HUES6 (cell line): Measurements from ENCODE around the gene CIRBP.

Source experiments
- H3K27ac ChIP-seq: 2 replicates; pipeline ENCODE4 v1.7.0; 2013; ENCODE audit warnings: low read depth, mild to moderate bottlenecking, low read length, inconsistent platforms
- H3K27me3 ChIP-seq: 2 replicates; pipeline ENCODE4 v1.6.1; 2013; ENCODE audit warnings: low read length; ENCODE audit not compliant: control insufficient read depth, insufficient read depth
- H3K36me3 ChIP-seq: 2 replicates; pipeline ENCODE4 v1.6.1; 2013; ENCODE audit warnings: low read length; ENCODE audit not compliant: control insufficient read depth, insufficient read depth
- H3K4me1 ChIP-seq: 2 replicates; pipeline ENCODE4 v1.6.1; 2013; ENCODE audit warnings: low read length; ENCODE audit not compliant: control insufficient read depth, insufficient read depth
- H3K4me3 ChIP-seq: 2 replicates; pipeline ENCODE4 v1.5.1; 2013; ENCODE audit warnings: low read depth, low read length
- H3K9ac ChIP-seq: one replicate; pipeline ENCODE4 v1.6.1; 2013; ENCODE audit warnings: mild to moderate bottlenecking, low read length
- H3K9me3 ChIP-seq: 2 replicates; pipeline ENCODE4 v1.6.1; 2013; ENCODE audit warnings: low read depth, low read length; ENCODE audit not compliant: control insufficient read depth, insufficient read depth

CIRBP gene

GRCh38 chr19:1231729-1232637 is 37.1 kb upstream of the CIRBP start:
- Histone ChIP-seq H3K27me3 (no peaks in the 10 kb centered on the region), H3K9ac (no peak overlapping the region), H3K4me3 (no peak overlapping the region), H3K9me3 (no peaks in the 10 kb centered on the region), H3K4me1 (peaks cover 5% of the 10 kb centered on the region; the same call in 1 of the 2 replicates), H3K36me3 (peaks cover 53% of the 10 kb centered on the region), H3K27ac (no peak overlapping the region)

GRCh38 chr19:1232652-1233072 is 36.5 kb upstream of the CIRBP start:
- H3K27me3 ChIP-seq = no peaks in the 10 kb centered on the region
- H3K9ac ChIP-seq = no peak overlapping the region
- H3K27ac ChIP-seq = no peak overlapping the region
- no peaks in the 10 kb centered on the region for H3K9me3 ChIP-seq
- no peak overlapping the region for H3K4me3 ChIP-seq
- peaks cover 5% of the 10 kb centered on the region; the same call in 1 of the 2 replicates for H3K4me1 ChIP-seq
- peaks cover 49% of the 10 kb centered on the region for H3K36me3 ChIP-seq

- Histone ChIP-seq H3K27ac (no peak overlapping the region), H3K36me3 (peaks cover 47% of the 10 kb centered on the region), H3K4me1 (peaks cover 5% of the 10 kb centered on the region; the same call in 1 of the 2 replicates), H3K27me3 (no peaks in the 10 kb centered on the region), H3K4me3 (no peak overlapping the region), H3K9me3 (no peaks in the 10 kb centered on the region), H3K9ac (no peak overlapping the region)
Observed at GRCh38 chr19:1233115-1233667, 35.9 kb upstream of the CIRBP start.

GRCh38 chr19:1234051-1234954 is 34.8 kb upstream of the CIRBP start:
- peaks cover 5% of the 10 kb centered on the region; the same call in 1 of the 2 replicates for H3K4me1 ChIP-seq
- H3K27me3 ChIP-seq = no peaks in the 10 kb centered on the region
- H3K36me3 ChIP-seq = peaks cover 46% of the 10 kb centered on the region
- no peak overlapping the region for H3K9ac ChIP-seq
- H3K4me3 ChIP-seq = no peak overlapping the region
- H3K9me3 ChIP-seq = no peaks in the 10 kb centered on the region
- no peak overlapping the region for H3K27ac ChIP-seq

GRCh38 chr19:1234955-1235380 is 34.2 kb upstream of the CIRBP start:
- H3K27me3 ChIP-seq = no peaks in the 10 kb centered on the region
- no peaks in the 10 kb centered on the region for H3K9me3 ChIP-seq
- H3K9ac ChIP-seq = no peak overlapping the region
- no peak overlapping the region for H3K27ac ChIP-seq
- H3K4me1 ChIP-seq = peaks cover 11% of the 10 kb centered on the region
- H3K36me3 ChIP-seq = peaks cover 46% of the 10 kb centered on the region
- H3K4me3 ChIP-seq = no peak overlapping the region

GRCh38 chr19:1235625-1236538 is 33.2 kb upstream of the CIRBP start:
- Histone ChIP-seq H3K36me3 (peaks cover 42% of the 10 kb centered on the region), H3K27me3 (no peaks in the 10 kb centered on the region), H3K9ac (peak overlapping the region; percentile 46)

GRCh38 chr19:1236576-1236975 is 32.6 kb upstream of the CIRBP start:
- peaks cover 12% of the 10 kb centered on the region for H3K4me1 ChIP-seq
- H3K9ac ChIP-seq = peak overlapping the region; percentile 65
- H3K36me3 ChIP-seq = peaks cover 42% of the 10 kb centered on the region
- H3K4me3 ChIP-seq = peak overlapping the region; percentile 83
- no peaks in the 10 kb centered on the region for H3K9me3 ChIP-seq
- no peaks in the 10 kb centered on the region for H3K27me3 ChIP-seq
- H3K27ac ChIP-seq = 0 out of 2 replicates have a peak overlapping the region, but pooled peaks have one; percentile 28

More at GRCh38 chr19:1235625-1236538, 33.2 kb upstream of the CIRBP start:
- Histone ChIP-seq H3K4me1 (peaks cover 12% of the 10 kb centered on the region), H3K9me3 (no peaks in the 10 kb centered on the region), H3K4me3 (peak overlapping the region; percentile 59), H3K27ac (0 out of 2 replicates have a peak overlapping the region, but pooled peaks have one; percentile 28)

GRCh38 chr19:1237027-1237659 is 32.0 kb upstream of the CIRBP start:
- Histone ChIP-seq H3K4me3 (peak overlapping the region; percentile 83), H3K9me3 (no peaks in the 10 kb centered on the region), H3K27ac (no peak overlapping the region; the same call in 1 of the 2 replicates), H3K27me3 (no peaks in the 10 kb centered on the region), H3K36me3 (peaks cover 37% of the 10 kb centered on the region), H3K9ac (peak overlapping the region; percentile 65), H3K4me1 (peaks cover 12% of the 10 kb centered on the region)

- H3K9me3 ChIP-seq = no peaks in the 10 kb centered on the region
- peak within 1 kb of the TSS; percentile 65 for H3K9ac ChIP-seq
- no peak within 1 kb of the TSS; the same call in 1 of the 2 replicates for H3K27ac ChIP-seq
- no peaks in the 10 kb centered on the region for H3K27me3 ChIP-seq
- H3K4me1 ChIP-seq = peaks cover 12% of the 10 kb centered on the region
- H3K4me3 ChIP-seq = peak within 1 kb of the TSS; percentile 83
- H3K36me3 ChIP-seq = peaks cover 31% of the 10 kb centered on the region
Observed at GRCh38 chr19:1237754-1238368, 31.3 kb upstream of the CIRBP start, which contains the start of gene CBARP. CBARP (minus strand) TSS chr19:1238005; CDS start chr19:1236100, 1,905 bp downstream.
